ENCODE results near the gene PRKAA1.
A peak's percentile ranks its signal among the peaks of the same experiment; 100 is the strongest.

PRKAA1 gene

DNA sequence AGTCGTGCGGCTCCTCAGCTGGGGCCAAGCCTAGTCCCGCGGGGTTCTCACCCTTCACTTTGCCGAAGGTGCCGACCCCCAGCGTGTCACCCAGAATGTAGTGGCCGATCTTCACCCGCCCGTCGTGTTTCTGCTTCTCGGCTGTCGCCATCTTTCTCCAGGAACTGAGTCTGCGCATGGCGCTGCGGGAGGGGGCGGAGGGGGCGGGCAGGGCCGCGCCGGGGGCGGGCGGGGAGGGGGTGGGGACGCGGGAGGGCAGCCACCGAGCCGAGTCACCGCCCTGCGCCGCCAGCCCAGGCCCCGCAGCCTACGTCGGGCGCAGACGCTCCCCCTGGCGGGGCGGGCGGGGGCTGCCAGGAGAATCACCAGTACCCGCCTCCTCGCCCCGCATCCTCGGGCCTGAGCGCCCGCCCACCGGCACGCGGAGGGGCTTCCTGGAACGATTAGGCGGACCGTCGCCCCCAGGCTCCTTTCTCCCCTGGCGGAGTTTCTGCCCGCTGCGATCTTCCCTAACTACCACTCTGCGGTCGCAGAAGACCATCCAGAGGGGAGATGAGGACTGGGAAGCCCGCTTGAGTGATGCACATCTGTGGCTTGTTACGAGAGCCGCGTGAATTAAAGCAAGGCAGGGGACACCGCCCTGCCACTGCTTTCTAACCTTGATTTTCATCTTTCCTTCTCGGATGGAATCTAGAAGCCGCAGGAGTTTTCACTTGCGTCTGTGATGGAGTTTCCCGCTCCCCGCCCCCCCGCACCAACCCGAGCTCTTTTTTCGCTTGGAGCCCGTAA lies at the start of gene PRKAA1:
TSS of gene PRKAA1 (minus strand) at position 363 of the 789 bp plus-strand sequence. CDS start at position 178, 185 bp downstream.
- Histone ChIP-seq H3K27me3 (ENCODE audit: control insufficient read depth, insufficient read depth, low read length) (no peaks in the 10 kb centered on the region), H3K27ac (ENCODE audit: low read depth, low read length) (peak within 1 kb of the TSS; percentile 90), H3K36me3 (ENCODE audit: control insufficient read depth, insufficient read depth, low read length) (peaks cover 6% of the 10 kb centered on the region; the same call in 1 of the 2 replicates), H3K9me3 (ENCODE audit: control insufficient read depth, insufficient read depth, low read depth, low read length) (no peaks in the 10 kb centered on the region), H3K4me1 (ENCODE audit: control insufficient read depth, insufficient read depth, low read length) (peaks cover 12% of the 10 kb centered on the region), H3K4me3 (ENCODE audit: low read depth, low read length) (peak within 1 kb of the TSS; percentile 97), H3K9ac (ENCODE audit: low read length) (peak within 1 kb of the TSS; percentile 97)

DNA sequence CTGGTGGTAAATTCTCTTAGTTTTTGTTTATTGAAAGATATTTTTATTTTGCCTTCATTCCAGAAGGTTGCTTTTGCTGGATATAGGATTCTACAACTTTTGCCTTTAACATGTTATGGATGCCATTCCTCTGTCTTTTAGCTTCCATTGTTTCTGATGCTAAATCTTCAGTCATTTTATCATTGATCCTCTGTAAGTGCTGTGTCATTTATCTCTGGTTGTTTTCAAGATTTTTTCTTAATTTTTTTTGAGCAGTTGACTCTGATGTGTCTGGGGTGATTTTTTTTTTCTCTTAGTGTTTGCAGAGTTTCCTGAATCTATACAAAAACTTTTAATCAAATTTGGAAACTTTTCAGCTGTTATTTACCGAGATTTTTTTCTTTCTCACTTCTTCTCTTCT lies 49.4 kb upstream of the PRKAA1 start:
- Histone ChIP-seq H3K27ac (ENCODE audit: low read depth, low read length) (no peak overlapping the region), H3K4me3 (ENCODE audit: low read depth, low read length) (no peak overlapping the region), H3K4me1 (ENCODE audit: control insufficient read depth, insufficient read depth, low read length) (no peaks in the 10 kb centered on the region), H3K27me3 (ENCODE audit: control insufficient read depth, insufficient read depth, low read length) (no peaks in the 10 kb centered on the region), H3K36me3 (ENCODE audit: control insufficient read depth, insufficient read depth, low read length) (no peaks in the 10 kb centered on the region), H3K9me3 (ENCODE audit: control insufficient read depth, insufficient read depth, low read depth, low read length) (no peaks in the 10 kb centered on the region), H3K9ac (ENCODE audit: low read length) (no peak overlapping the region)

DNA sequence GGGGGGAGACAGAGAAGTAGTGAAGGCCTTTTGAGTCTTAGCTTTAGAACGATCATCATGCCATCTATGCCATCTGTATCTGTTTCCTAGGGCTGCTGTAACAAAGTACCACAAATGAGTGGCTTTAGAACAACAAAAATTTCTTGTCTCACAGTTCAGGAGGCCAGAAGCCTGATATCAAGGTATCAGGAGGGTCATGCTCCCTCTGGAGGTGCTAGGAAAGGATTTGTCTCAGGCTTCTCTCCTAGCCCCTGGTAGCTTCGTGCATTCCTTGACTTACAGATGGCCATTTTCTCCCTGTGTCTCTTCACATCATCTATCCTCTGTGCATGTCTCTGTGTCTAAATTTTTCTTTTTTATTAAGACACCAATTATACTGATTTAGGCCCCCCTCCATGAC lies 48.2 kb upstream of the PRKAA1 start:
- Histone ChIP-seq H3K27ac (ENCODE audit: low read depth, low read length) (no peak overlapping the region), H3K36me3 (ENCODE audit: control insufficient read depth, insufficient read depth, low read length) (no peaks in the 10 kb centered on the region), H3K4me1 (ENCODE audit: control insufficient read depth, insufficient read depth, low read length) (peaks cover under 1% of the 10 kb centered on the region; the same call in 1 of the 2 replicates), H3K4me3 (ENCODE audit: low read depth, low read length) (no peak overlapping the region), H3K9me3 (ENCODE audit: control insufficient read depth, insufficient read depth, low read depth, low read length) (no peaks in the 10 kb centered on the region), H3K9ac (ENCODE audit: low read length) (no peak overlapping the region), H3K27me3 (ENCODE audit: control insufficient read depth, insufficient read depth, low read length) (no peaks in the 10 kb centered on the region)

DNA sequence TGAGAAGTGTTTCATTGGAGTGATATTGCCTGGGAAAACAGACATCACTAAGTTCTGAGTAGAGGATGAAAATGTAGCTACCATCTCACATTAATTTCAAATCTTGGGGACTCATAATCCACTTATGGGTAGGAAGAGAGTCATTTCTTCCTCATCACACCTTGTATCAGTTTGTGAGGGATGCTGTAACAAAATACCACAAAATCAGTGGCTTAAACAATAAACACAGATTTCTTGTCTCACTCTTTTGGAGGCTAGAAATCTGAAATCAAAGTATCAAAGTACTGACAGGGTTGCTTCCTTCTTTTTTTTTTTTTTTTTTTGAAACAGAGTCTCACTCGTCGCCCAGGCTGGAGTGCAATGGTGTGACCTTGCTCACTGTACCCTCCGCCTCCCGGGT lies 46.4 kb upstream of the PRKAA1 start:
- Histone ChIP-seq H3K4me1 (ENCODE audit: control insufficient read depth, insufficient read depth, low read length) (peaks cover 5% of the 10 kb centered on the region), H3K27me3 (ENCODE audit: control insufficient read depth, insufficient read depth, low read length) (no peaks in the 10 kb centered on the region), H3K36me3 (ENCODE audit: control insufficient read depth, insufficient read depth, low read length) (no peaks in the 10 kb centered on the region), H3K9me3 (ENCODE audit: control insufficient read depth, insufficient read depth, low read depth, low read length) (no peaks in the 10 kb centered on the region), H3K4me3 (ENCODE audit: low read depth, low read length) (no peak overlapping the region), H3K9ac (ENCODE audit: low read length) (no peak overlapping the region), H3K27ac (ENCODE audit: low read depth, low read length) (no peak overlapping the region)

DNA sequence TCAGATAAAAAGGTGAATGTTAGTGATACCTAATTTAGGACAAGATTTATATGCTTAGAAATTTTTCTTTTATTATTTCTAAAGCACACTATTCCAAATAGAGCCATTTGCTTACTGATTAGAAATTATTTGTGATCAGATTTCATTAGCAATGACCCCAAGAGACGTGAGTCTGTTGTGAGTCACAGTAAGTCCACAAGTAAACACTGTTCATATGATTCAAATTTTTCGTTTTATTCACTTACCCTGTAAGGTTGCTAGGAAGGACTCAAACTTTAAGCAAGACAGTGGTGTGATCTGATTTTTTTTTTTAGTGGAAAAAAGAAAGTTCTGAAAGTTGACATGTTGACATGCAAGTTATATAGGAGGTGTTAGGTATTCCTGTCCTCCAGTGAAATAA lies 44.2 kb upstream of the PRKAA1 start:
- Histone ChIP-seq H3K36me3 (ENCODE audit: control insufficient read depth, insufficient read depth, low read length) (no peaks in the 10 kb centered on the region), H3K4me3 (ENCODE audit: low read depth, low read length) (no peak overlapping the region), H3K27ac (ENCODE audit: low read depth, low read length) (no peak overlapping the region), H3K27me3 (ENCODE audit: control insufficient read depth, insufficient read depth, low read length) (no peaks in the 10 kb centered on the region), H3K4me1 (ENCODE audit: control insufficient read depth, insufficient read depth, low read length) (peaks cover 5% of the 10 kb centered on the region), H3K9me3 (ENCODE audit: control insufficient read depth, insufficient read depth, low read depth, low read length) (no peaks in the 10 kb centered on the region), H3K9ac (ENCODE audit: low read length) (no peak overlapping the region)

DNA sequence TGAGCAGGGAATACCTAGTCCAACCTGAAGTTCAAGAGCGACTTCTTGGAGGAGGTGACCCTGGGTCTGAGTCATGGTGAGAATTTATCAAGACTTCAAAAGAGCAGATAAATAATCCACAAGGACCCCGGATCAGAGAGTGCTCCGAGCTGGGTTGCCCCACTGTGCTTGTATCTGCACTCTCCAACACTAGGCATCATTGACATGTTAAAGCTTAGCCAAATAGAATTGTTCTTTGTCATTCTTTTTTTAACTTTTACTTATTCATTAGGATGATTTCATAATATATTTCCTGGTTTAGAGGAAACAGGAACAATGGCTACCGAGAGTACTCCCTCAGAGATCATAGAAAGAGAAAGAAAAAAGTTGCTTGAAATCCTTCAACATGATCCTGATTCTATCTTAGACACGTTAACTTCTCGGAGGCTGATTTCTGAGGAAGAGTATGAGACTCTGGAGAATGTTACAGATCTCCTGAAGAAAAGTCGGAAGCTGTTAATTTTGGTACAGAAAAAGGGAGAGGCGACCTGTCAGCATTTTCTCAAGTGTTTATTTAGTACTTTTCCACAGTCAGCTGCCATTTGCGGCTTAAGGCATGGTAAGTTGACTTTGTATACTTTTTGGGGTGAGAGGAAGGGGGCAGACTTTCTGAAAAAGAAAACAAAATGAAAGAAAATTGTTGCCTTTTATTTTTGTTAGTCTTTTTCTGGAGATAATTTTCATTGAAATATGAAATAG lies 43.1 kb upstream of the PRKAA1 start, which contains the start of gene CARD6:
TSS of gene CARD6 (plus strand) at position 300 of the 738 bp plus-strand sequence. CDS start at position 316, 16 bp downstream.
- Histone ChIP-seq H3K9ac (ENCODE audit: low read length) (no peak within 1 kb of the TSS), H3K4me1 (ENCODE audit: control insufficient read depth, insufficient read depth, low read length) (peaks cover 10% of the 10 kb centered on the region), H3K4me3 (ENCODE audit: low read depth, low read length) (peak within 1 kb of the TSS; percentile 34; the same call in 1 of the 2 replicates), H3K9me3 (ENCODE audit: control insufficient read depth, insufficient read depth, low read depth, low read length) (no peaks in the 10 kb centered on the region), H3K27ac (ENCODE audit: low read depth, low read length) (no peak within 1 kb of the TSS), H3K36me3 (ENCODE audit: control insufficient read depth, insufficient read depth, low read length) (no peaks in the 10 kb centered on the region), H3K27me3 (ENCODE audit: control insufficient read depth, insufficient read depth, low read length) (no peaks in the 10 kb centered on the region)

DNA sequence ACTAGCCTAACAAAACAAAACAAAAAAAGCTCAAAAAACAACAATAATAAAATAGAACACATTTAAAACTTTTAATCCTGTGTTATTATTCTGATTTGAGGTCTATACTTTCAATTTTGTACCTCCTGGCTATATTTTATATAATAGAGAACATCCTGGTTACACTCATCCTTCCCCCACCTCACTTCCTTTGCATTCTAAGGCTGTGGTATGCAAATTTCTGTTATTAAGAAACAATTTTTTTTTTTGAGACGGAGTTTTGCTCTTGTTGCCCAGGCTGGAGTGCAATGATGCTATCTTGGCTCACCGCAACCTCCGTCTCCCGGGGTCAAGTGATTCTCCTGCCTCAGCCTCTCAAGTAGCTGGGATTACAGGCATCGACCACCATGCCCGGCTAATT lies 39.9 kb upstream of the PRKAA1 start:
- Histone ChIP-seq H3K27ac (ENCODE audit: low read depth, low read length) (no peak overlapping the region), H3K4me1 (ENCODE audit: control insufficient read depth, insufficient read depth, low read length) (peaks cover 15% of the 10 kb centered on the region), H3K36me3 (ENCODE audit: control insufficient read depth, insufficient read depth, low read length) (peaks cover 17% of the 10 kb centered on the region), H3K9me3 (ENCODE audit: control insufficient read depth, insufficient read depth, low read depth, low read length) (no peaks in the 10 kb centered on the region), H3K27me3 (ENCODE audit: control insufficient read depth, insufficient read depth, low read length) (no peaks in the 10 kb centered on the region), H3K4me3 (ENCODE audit: low read depth, low read length) (no peak overlapping the region), H3K9ac (ENCODE audit: low read length) (no peak overlapping the region)

DNA sequence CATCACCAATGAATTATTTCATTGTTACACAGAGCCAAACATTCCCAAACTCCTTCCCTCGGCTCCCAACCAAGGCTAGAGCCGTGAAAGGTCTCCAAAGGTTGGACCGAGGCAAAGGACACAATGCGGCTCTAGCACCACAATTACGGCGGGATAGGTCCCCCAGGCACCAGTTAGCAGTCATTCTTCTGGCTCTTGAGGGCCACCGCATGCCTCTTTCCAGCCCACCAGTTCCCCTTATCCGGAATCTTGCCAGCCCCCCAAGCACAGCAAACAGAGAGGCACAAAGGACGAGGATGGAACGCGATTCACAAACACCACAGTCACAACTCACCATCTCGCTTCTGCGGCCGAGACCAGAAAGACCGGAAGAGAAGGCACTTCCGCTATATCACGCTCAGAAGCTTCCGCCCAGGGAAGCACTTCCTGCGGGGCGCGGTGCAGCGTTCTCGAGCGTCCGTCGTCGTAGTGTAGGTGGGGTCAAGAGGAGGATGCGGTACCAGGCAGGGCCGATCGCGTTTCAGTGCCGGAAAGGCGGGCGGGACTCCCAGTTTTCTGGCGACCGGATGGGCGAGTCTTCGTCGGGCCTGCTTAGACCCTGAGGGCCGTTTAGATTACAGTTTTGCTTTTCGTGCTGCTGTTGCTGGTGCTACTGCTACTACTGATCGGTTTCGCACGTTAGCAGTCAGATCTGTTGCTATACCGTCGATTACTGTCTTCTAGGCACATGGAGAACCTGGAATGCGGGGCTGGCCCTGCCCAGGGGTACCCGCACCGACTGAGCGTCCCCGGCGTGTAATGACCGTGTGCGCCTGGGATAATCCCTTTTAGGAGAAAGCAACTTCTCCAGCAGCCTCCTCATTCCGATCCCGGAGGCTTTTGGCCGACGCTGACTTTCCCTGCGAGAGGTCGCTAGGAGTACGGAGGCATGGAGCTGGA lies 36.9 kb upstream of the PRKAA1 start, which contains the start of gene RPL37:
TSS of gene RPL37 (minus strand) at position 374 of the 939 bp plus-strand sequence. CDS start at position 337, 37 bp downstream.
- Histone ChIP-seq H3K4me3 (ENCODE audit: low read depth, low read length) (peak within 1 kb of the TSS; percentile 95), H3K4me1 (ENCODE audit: control insufficient read depth, insufficient read depth, low read length) (peaks cover 13% of the 10 kb centered on the region; the same call in 1 of the 2 replicates), H3K9me3 (ENCODE audit: control insufficient read depth, insufficient read depth, low read depth, low read length) (no peaks in the 10 kb centered on the region), H3K9ac (ENCODE audit: low read length) (peak within 1 kb of the TSS; percentile 100), H3K27ac (ENCODE audit: low read depth, low read length) (peak within 1 kb of the TSS; percentile 97), H3K27me3 (ENCODE audit: control insufficient read depth, insufficient read depth, low read length) (no peaks in the 10 kb centered on the region), H3K36me3 (ENCODE audit: control insufficient read depth, insufficient read depth, low read length) (peaks cover 47% of the 10 kb centered on the region)

DNA sequence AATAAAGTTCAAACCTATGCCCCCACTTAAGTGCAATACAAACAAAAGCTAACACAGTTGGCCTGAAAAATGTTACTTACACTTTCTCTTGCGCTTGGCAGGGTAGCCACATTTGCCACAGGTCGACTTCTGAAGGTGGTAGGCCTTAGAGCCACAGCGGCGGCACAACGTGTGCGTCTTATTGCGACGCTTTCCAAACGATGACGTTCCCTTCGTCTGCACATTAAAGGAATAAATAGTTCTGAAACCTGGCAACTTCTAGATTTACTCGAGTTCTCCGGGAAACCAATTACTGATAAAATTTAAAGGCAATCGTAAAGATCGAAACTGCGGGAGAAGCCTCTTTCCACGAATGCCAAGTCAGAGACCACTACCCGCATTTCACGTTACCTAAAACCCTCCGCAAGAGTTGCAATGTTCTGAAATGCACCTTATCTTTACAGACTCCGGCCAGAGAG lies 36.2 kb upstream of the PRKAA1 start:
- Histone ChIP-seq H3K4me3 (ENCODE audit: low read depth, low read length) (peak overlapping the region; percentile 95), H3K9me3 (ENCODE audit: control insufficient read depth, insufficient read depth, low read depth, low read length) (no peaks in the 10 kb centered on the region), H3K27ac (ENCODE audit: low read depth, low read length) (peak overlapping the region; percentile 97), H3K27me3 (ENCODE audit: control insufficient read depth, insufficient read depth, low read length) (no peaks in the 10 kb centered on the region), H3K36me3 (ENCODE audit: control insufficient read depth, insufficient read depth, low read length) (peaks cover 54% of the 10 kb centered on the region), H3K9ac (ENCODE audit: low read length) (peak overlapping the region; percentile 100), H3K4me1 (ENCODE audit: control insufficient read depth, insufficient read depth, low read length) (peaks cover 13% of the 10 kb centered on the region; the same call in 1 of the 2 replicates)

DNA sequence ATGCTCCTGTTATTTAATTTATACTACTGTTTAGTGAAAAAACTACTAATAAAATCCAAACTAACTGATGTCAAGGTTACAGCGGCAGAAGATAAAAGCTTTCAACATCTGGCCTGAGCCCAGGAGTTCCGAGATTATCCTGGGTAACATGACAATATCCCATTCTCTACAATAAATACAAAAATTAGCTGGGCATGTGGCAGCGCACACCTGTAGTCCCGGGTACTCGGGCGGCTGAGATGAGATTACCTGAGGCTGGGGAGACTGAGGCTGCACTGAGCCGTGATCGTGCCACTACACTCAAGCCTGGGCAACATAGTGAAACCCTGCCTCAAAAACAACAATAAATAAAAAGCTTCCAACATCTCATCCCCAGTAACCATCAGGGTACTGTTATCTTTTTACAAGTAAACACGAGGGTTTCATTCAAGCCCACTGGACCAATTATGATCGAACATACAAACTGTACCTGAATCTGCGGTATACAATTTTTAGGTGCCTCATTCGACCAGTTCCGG lies 35.6 kb upstream of the PRKAA1 start:
- Histone ChIP-seq H3K27me3 (ENCODE audit: control insufficient read depth, insufficient read depth, low read length) (no peaks in the 10 kb centered on the region), H3K9ac (ENCODE audit: low read length) (peak overlapping the region; percentile 100), H3K9me3 (ENCODE audit: control insufficient read depth, insufficient read depth, low read depth, low read length) (no peaks in the 10 kb centered on the region), H3K4me3 (ENCODE audit: low read depth, low read length) (peak overlapping the region; percentile 95), H3K36me3 (ENCODE audit: control insufficient read depth, insufficient read depth, low read length) (peaks cover 60% of the 10 kb centered on the region), H3K27ac (ENCODE audit: low read depth, low read length) (peak overlapping the region; percentile 97), H3K4me1 (ENCODE audit: control insufficient read depth, insufficient read depth, low read length) (peaks cover 13% of the 10 kb centered on the region; the same call in 1 of the 2 replicates)
